Activated naive CD8-positive, alpha-beta T cell treated with anti-CD3 and anti-CD28 coated beads for 36 hours (primary cell): ENCODE measurements around the gene FAAP100. TPM values are rescaled to one million over a fixed set of nuclear protein-coding genes. Genes with fewer than 3 reads are reported as not detected.

ENCODE experiments used
- DNase-seq: peaks from one replicate; pipeline ENCODE4 v3.0.0; 2021
- H3K27ac Mint-ChIP-seq: one replicate; pipeline ENCODE4 v1.8.0; 2022; ENCODE audit warnings: mild to moderate bottlenecking, moderate library complexity, mixed read lengths
- H3K27me3 Mint-ChIP-seq: one replicate; pipeline ENCODE4 v1.8.0; 2022; ENCODE audit warnings: mild to moderate bottlenecking, mixed read lengths
- H3K36me3 Mint-ChIP-seq: one replicate; pipeline ENCODE4 v1.8.0; 2021; ENCODE audit warnings: mild to moderate bottlenecking, mixed read lengths
- H3K4me1 Mint-ChIP-seq: one replicate; pipeline ENCODE4 v1.8.0; 2021; ENCODE audit warnings: mixed read lengths
- H3K4me3 Mint-ChIP-seq: one replicate; pipeline ENCODE4 v1.8.0; 2022; ENCODE audit warnings: mild to moderate bottlenecking, moderate library complexity, mixed read lengths
- H3K9me3 Mint-ChIP-seq: one replicate; pipeline ENCODE4 v1.8.0; 2022; ENCODE audit warnings: mixed read lengths
- total RNA-seq, 2 experiments: library from RNA; stranded (reverse); gene quantifications; one replicate each; pipeline ENCODE4 v1.2.3, GENCODE V29; 2021

The FAAP100 gene
- total RNA-seq, 2 experiments from 2014 or later = 48.1 to 51.1 TPM

- Mint-ChIP-seq H3K4me3 (no peak overlapping the region), H3K9me3 (no peaks in the 10 kb centered on the region), H3K27ac (no peak overlapping the region), H3K4me1 (peaks cover 8% of the 10 kb centered on the region), H3K27me3 (no peaks in the 10 kb centered on the region), H3K36me3 (peaks cover 18% of the 10 kb centered on the region)
- no peak for DNase-seq
These were observed 28.3 kb upstream of the FAAP100 start for GRCh38 chr17:81580481-81580880.

- Mint-ChIP-seq H3K4me3 (no peak overlapping the region), H3K36me3 (peaks cover 14% of the 10 kb centered on the region), H3K27me3 (no peaks in the 10 kb centered on the region), H3K9me3 (no peaks in the 10 kb centered on the region), H3K27ac (peak overlapping the region; percentile 60), H3K4me1 (peaks cover 8% of the 10 kb centered on the region)
- DNase-seq = no peak
These were observed 27.7 kb upstream of the FAAP100 start for GRCh38 chr17:81579821-81580321.

- Mint-ChIP-seq H3K4me3 (no peak overlapping the region), H3K27me3 (no peaks in the 10 kb centered on the region), H3K4me1 (peaks cover 8% of the 10 kb centered on the region), H3K9me3 (no peaks in the 10 kb centered on the region), H3K27ac (no peak overlapping the region), H3K36me3 (peaks cover 14% of the 10 kb centered on the region)
- DNase-seq = no peak
These were observed 27.1 kb upstream of the FAAP100 start for GRCh38 chr17:81579298-81579697.

- Mint-ChIP-seq H3K27ac (no peak overlapping the region), H3K4me1 (peaks cover 8% of the 10 kb centered on the region), H3K9me3 (no peaks in the 10 kb centered on the region), H3K36me3 (peaks cover 14% of the 10 kb centered on the region), H3K4me3 (no peak overlapping the region), H3K27me3 (no peaks in the 10 kb centered on the region)
- DNase-seq = no peak
These were observed 26.5 kb upstream of the FAAP100 start for GRCh38 chr17:81578561-81579225.

- peak overlapping the region; percentile 5 for H3K27ac Mint-ChIP-seq
- DNase-seq = no peak
- H3K27me3 Mint-ChIP-seq = no peaks in the 10 kb centered on the region
- H3K36me3 Mint-ChIP-seq = peaks cover 14% of the 10 kb centered on the region
- H3K4me1 Mint-ChIP-seq = peaks cover 8% of the 10 kb centered on the region
- no peak overlapping the region for H3K4me3 Mint-ChIP-seq
- no peaks in the 10 kb centered on the region for H3K9me3 Mint-ChIP-seq
These were observed 25.9 kb upstream of the FAAP100 start for GRCh38 chr17:81578038-81578441.

- peaks cover 8% of the 10 kb centered on the region for H3K4me1 Mint-ChIP-seq
- H3K27me3 Mint-ChIP-seq = no peaks in the 10 kb centered on the region
- peak overlapping the region; percentile 5 for H3K27ac Mint-ChIP-seq
- H3K36me3 Mint-ChIP-seq = peaks cover 17% of the 10 kb centered on the region
- H3K4me3 Mint-ChIP-seq = no peak overlapping the region
- no peaks in the 10 kb centered on the region for H3K9me3 Mint-ChIP-seq
- no peak for DNase-seq
These were observed 25.3 kb upstream of the FAAP100 start for GRCh38 chr17:81577278-81578000.

GRCh38 chr17:81576621-81577277 is 24.6 kb upstream of the FAAP100 start:
- no peak overlapping the region for H3K27ac Mint-ChIP-seq
- H3K4me1 Mint-ChIP-seq = peaks cover 8% of the 10 kb centered on the region
- peaks cover 17% of the 10 kb centered on the region for H3K36me3 Mint-ChIP-seq
- no peaks in the 10 kb centered on the region for H3K9me3 Mint-ChIP-seq
- DNase-seq = no peak
- no peaks in the 10 kb centered on the region for H3K27me3 Mint-ChIP-seq
- H3K4me3 Mint-ChIP-seq = no peak overlapping the region

GRCh38 chr17:81575836-81576235 is 23.7 kb upstream of the FAAP100 start:
- Mint-ChIP-seq H3K36me3 (peaks cover 19% of the 10 kb centered on the region), H3K27me3 (no peaks in the 10 kb centered on the region), H3K9me3 (no peaks in the 10 kb centered on the region), H3K27ac (no peak overlapping the region), H3K4me1 (peaks cover 8% of the 10 kb centered on the region), H3K4me3 (no peak overlapping the region)
- DNase-seq = no peak

- DNase-seq = no peak
- Mint-ChIP-seq H3K36me3 (peaks cover 16% of the 10 kb centered on the region), H3K27ac (no peak overlapping the region), H3K4me3 (no peak overlapping the region), H3K27me3 (no peaks in the 10 kb centered on the region), H3K9me3 (no peaks in the 10 kb centered on the region), H3K4me1 (peaks cover 4% of the 10 kb centered on the region)
These were observed 22.4 kb upstream of the FAAP100 start for GRCh38 chr17:81574643-81574956.

GRCh38 chr17:81573794-81574642 is 21.9 kb upstream of the FAAP100 start:
- Mint-ChIP-seq H3K4me1 (peaks cover 4% of the 10 kb centered on the region), H3K27me3 (no peaks in the 10 kb centered on the region), H3K4me3 (no peak overlapping the region), H3K36me3 (peaks cover 17% of the 10 kb centered on the region), H3K27ac (no peak overlapping the region), H3K9me3 (no peaks in the 10 kb centered on the region)
- DNase-seq = no peak

GRCh38 chr17:81572563-81573168 is 20.5 kb upstream of the FAAP100 start:
- no peaks in the 10 kb centered on the region for H3K27me3 Mint-ChIP-seq
- no peaks in the 10 kb centered on the region for H3K9me3 Mint-ChIP-seq
- no peak overlapping the region for H3K4me3 Mint-ChIP-seq
- no peak overlapping the region for H3K27ac Mint-ChIP-seq
- DNase-seq = no peak
- no peaks in the 10 kb centered on the region for H3K4me1 Mint-ChIP-seq
- peaks cover 20% of the 10 kb centered on the region for H3K36me3 Mint-ChIP-seq

- no peaks in the 10 kb centered on the region for H3K4me1 Mint-ChIP-seq
- H3K9me3 Mint-ChIP-seq = no peaks in the 10 kb centered on the region
- H3K27me3 Mint-ChIP-seq = no peaks in the 10 kb centered on the region
- H3K27ac Mint-ChIP-seq = no peak overlapping the region
- H3K4me3 Mint-ChIP-seq = no peak overlapping the region
- no peak for DNase-seq
- H3K36me3 Mint-ChIP-seq = peaks cover 19% of the 10 kb centered on the region
These were observed 18.8 kb upstream of the FAAP100 start for GRCh38 chr17:81570964-81571363.

GRCh38 chr17:81569986-81570514 is 17.9 kb upstream of the FAAP100 start:
- H3K9me3 Mint-ChIP-seq = no peaks in the 10 kb centered on the region
- no peak overlapping the region for H3K27ac Mint-ChIP-seq
- H3K36me3 Mint-ChIP-seq = peaks cover 25% of the 10 kb centered on the region
- no peaks in the 10 kb centered on the region for H3K27me3 Mint-ChIP-seq
- no peak overlapping the region for H3K4me3 Mint-ChIP-seq
- DNase-seq = no peak
- H3K4me1 Mint-ChIP-seq = no peaks in the 10 kb centered on the region

GRCh38 chr17:81568416-81568815 is 16.3 kb upstream of the FAAP100 start:
- Mint-ChIP-seq H3K9me3 (no peaks in the 10 kb centered on the region), H3K36me3 (peaks cover 25% of the 10 kb centered on the region), H3K27me3 (no peaks in the 10 kb centered on the region), H3K4me3 (no peak overlapping the region), H3K27ac (no peak overlapping the region), H3K4me1 (no peaks in the 10 kb centered on the region)
- DNase-seq = no peak
